Hepatocyte (in vitro differentiated cells): Measurements from ENCODE around the gene SLAMF7. TPM values are rescaled to one million over a fixed set of nuclear protein-coding genes. Genes with fewer than 3 reads are reported as not detected.
A peak's percentile ranks its signal among the peaks of the same experiment; 100 is the strongest.
"Not testable (repeated sequence)": the region's sequence is repeated elsewhere in the genome, so short reads cannot be mapped to it uniquely, and the experiment has no call there.

Experiments used
- DNase-seq: peaks from one replicate; pipeline ENCODE4 v3.0.0-alpha.2; 2016; ENCODE audit warnings: low spot score
- H2AFZ ChIP-seq: fragments of 200-600 bp; sonication (generic); 2 replicates; pipeline ENCODE4 v1.6.0; 2016; ENCODE audit warnings: antibody characterized with exemption, mild to moderate bottlenecking
- H3K27ac ChIP-seq: fragments of 200-600 bp; sonication (generic); 2 replicates; pipeline ENCODE4 v1.5.1; 2016; ENCODE audit warnings: mild to moderate bottlenecking
- H3K27me3 ChIP-seq: fragments of 200-600 bp; sonication (generic); 2 replicates; pipeline ENCODE4 v1.6.1; 2016
- H3K36me3 ChIP-seq: fragments of 200-600 bp; sonication (generic); replicated peaks from 2 replicates; pipeline ENCODE4 v1.5.1; 2016; ENCODE audit warnings: low read depth; ENCODE audit not compliant: insufficient read depth
- H3K4me1 ChIP-seq: fragments of 200-600 bp; sonication (generic); 2 replicates; pipeline ENCODE4 v1.5.1; 2016; ENCODE audit warnings: mild to moderate bottlenecking, moderate library complexity; ENCODE audit not compliant: insufficient read depth
- H3K4me2 ChIP-seq: fragments of 200-600 bp; sonication (generic); 2 replicates; pipeline ENCODE4 v1.6.0; 2016
- H3K4me3 ChIP-seq: fragments of 200-600 bp; sonication (generic); 2 replicates; pipeline ENCODE4 v1.5.1; 2016; ENCODE audit warnings: mild to moderate bottlenecking
- H3K79me2 ChIP-seq: fragments of 200-600 bp; sonication (generic); 2 replicates; pipeline ENCODE4 v1.6.0; 2017; ENCODE audit warnings: mild to moderate bottlenecking
- H3K9me2 ChIP-seq: fragments of 200-600 bp; sonication (generic); replicated peaks from 2 replicates; pipeline ENCODE4 v1.6.0; 2017; ENCODE audit warnings: mild to moderate bottlenecking; ENCODE audit not compliant: insufficient read depth
- H3K9me3 ChIP-seq: fragments of 200-600 bp; sonication (generic); 2 replicates; pipeline ENCODE4 v1.5.1; 2016; ENCODE audit warnings: low read depth, mild to moderate bottlenecking
- H4K20me1 ChIP-seq: fragments of 200-600 bp; sonication (generic); 2 replicates; pipeline ENCODE4 v1.6.0; 2016; ENCODE audit warnings: mild to moderate bottlenecking; ENCODE audit not compliant: insufficient read depth, poor library complexity, severe bottlenecking
- CTCF ChIP-seq: fragments of 200-600 bp; sonication (generic); IDR thresholded peaks from 2 replicates; pipeline ENCODE4 v1.5.1; 2016; ENCODE audit warnings: antibody characterized with exemption, mild to moderate bottlenecking; ENCODE audit not compliant: poor library complexity
- EZH2 ChIP-seq: fragments of 200-600 bp; sonication (generic); IDR thresholded peaks from 2 replicates; pipeline ENCODE4 v1.6.1; 2016; ENCODE audit warnings: antibody characterized with exemption, mild to moderate bottlenecking, borderline replicate concordance
- EZH2phosphoT487 ChIP-seq: fragments of 200-600 bp; sonication (generic); IDR thresholded peaks from one replicate; pipeline ENCODE4 v1.6.1; 2018; ENCODE audit warnings: antibody characterized with exemption, mild to moderate bottlenecking, low read depth, moderate library complexity; ENCODE audit not compliant: unreplicated experiment, severe bottlenecking
- WGBS: methylation state at CpG from one replicate; pipeline ENCODE4 v1.1.6; 2016; ENCODE audit warnings: low lambda C conversion rate; ENCODE audit errors: missing lambda C conversion rate; 5-methylcytosine and 5-hydroxymethylcytosine counted together
- polyA plus RNA-seq: library from polyadenylated mRNA; unstranded; fragments of >200 nt; fragmentation: Nextera tagmentation; extraction: Ambion mirVana; gene quantifications from 2 replicates; pipeline ENCODE4 v1.2.1, GENCODE V29; 2016
- total RNA-seq: library from RNA; depleted of rRNA; stranded (reverse); fragments of >200 nt; gene quantifications from 2 replicates; pipeline ENCODE4 v1.2.3, GENCODE V29; 2014

The SLAMF7 gene
- total and polyA plus RNA-seq, 2 experiments from 2014 or later = 0.07 TPM; not detected in 1

- Histone ChIP-seq H4K20me1 (no peaks in the 10 kb centered on the region), H3K27ac (no peak overlapping the region), H3K4me2 (no peak overlapping the region), H3K9me3 (no peaks in the 10 kb centered on the region), H3K79me2 (no peaks in the 10 kb centered on the region), H3K9me2 (no peaks in the 10 kb centered on the region), H3K4me1 (peaks cover 4% of the 10 kb centered on the region), H3K36me3 (no peaks in the 10 kb centered on the region), H3K27me3 (no peaks in the 10 kb centered on the region), H2AFZ (no peak overlapping the region), H3K4me3 (no peak overlapping the region)
- WGBS = 77% methylated on average over 2 of the region's 2 CpGs
- TF ChIP-seq CTCF (no peak), EZH2 (no peak)
- no peak for DNase-seq
Observed at GRCh38 chr1:160711276-160711601, 27.8 kb upstream of the SLAMF7 start.

- Histone ChIP-seq H3K4me2 (peak within 1 kb of the TSS; percentile 27), H3K27ac (no peak within 1 kb of the TSS), H3K36me3 (no peaks in the 10 kb centered on the region), H3K27me3 (no peaks in the 10 kb centered on the region), H2AFZ (peak within 1 kb of the TSS; percentile 24), H3K4me1 (peaks cover 4% of the 10 kb centered on the region), H3K9me3 (no peaks in the 10 kb centered on the region), H4K20me1 (no peaks in the 10 kb centered on the region), H3K4me3 (no peak within 1 kb of the TSS), H3K9me2 (no peaks in the 10 kb centered on the region), H3K79me2 (no peaks in the 10 kb centered on the region)
- 49% methylated on average over 9 of the region's 9 CpGs for WGBS
- TF ChIP-seq EZH2phosphoT487 (no peak), EZH2 (no peak), CTCF (no peak)
- no peak for DNase-seq
Observed at GRCh38 chr1:160711602-160712311, 27.3 kb upstream of the SLAMF7 start, which contains the start of gene CD48. Gene CD48 (minus strand): TSS chr1:160711822. CDS start chr1:160711763, 59 bp downstream.

- not testable (repeated sequence) for H3K4me3 ChIP-seq
- WGBS = 84% methylated on average over 5 of the region's 5 CpGs
Observed at GRCh38 chr1:160712525-160713080, 26.4 kb upstream of the SLAMF7 start.

DNA sequence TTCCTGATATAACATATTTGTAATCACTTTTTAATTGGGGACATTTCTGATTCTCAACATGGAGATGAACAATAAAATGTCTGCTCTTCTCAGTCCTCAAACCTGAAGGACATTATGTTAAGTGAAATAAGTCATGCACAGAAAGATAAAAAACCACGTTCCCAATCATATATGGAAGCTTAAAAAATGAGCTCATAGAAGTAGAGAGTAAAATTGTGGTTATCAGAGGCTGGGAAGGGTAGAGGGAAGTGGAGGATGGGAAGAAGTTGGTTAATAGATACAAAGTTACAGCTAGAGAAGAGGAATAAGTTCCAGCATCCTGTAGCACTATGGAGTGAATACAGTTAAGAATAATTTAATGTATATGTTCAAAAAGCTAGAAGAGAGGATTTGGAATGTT is 25.9 kb upstream of the SLAMF7 start:
- Histone ChIP-seq H2AFZ (no peak overlapping the region), H3K4me3 (no peak overlapping the region), H3K79me2 (no peaks in the 10 kb centered on the region), H3K9me3 (no peaks in the 10 kb centered on the region), H3K27ac (no peak overlapping the region), H3K27me3 (no peaks in the 10 kb centered on the region), H3K9me2 (no peaks in the 10 kb centered on the region), H3K36me3 (no peaks in the 10 kb centered on the region), H3K4me2 (no peak overlapping the region), H3K4me1 (peaks cover 4% of the 10 kb centered on the region), H4K20me1 (no peaks in the 10 kb centered on the region)
- TF ChIP-seq CTCF (no peak), EZH2 (no peak), EZH2phosphoT487 (no peak)
- no peak for DNase-seq
- WGBS = 56% methylated on average over 1 of the region's 1 CpG

More at GRCh38 chr1:160712525-160713080, 26.4 kb upstream of the SLAMF7 start:
- H3K4me2 ChIP-seq, H3K79me2 ChIP-seq, H3K36me3 ChIP-seq, H3K9me3 ChIP-seq, DNase-seq, H3K27ac ChIP-seq, H3K4me1 ChIP-seq, H3K27me3 ChIP-seq, H3K9me2 ChIP-seq, H4K20me1 ChIP-seq, H2AFZ ChIP-seq: not testable (repeated sequence)

DNA sequence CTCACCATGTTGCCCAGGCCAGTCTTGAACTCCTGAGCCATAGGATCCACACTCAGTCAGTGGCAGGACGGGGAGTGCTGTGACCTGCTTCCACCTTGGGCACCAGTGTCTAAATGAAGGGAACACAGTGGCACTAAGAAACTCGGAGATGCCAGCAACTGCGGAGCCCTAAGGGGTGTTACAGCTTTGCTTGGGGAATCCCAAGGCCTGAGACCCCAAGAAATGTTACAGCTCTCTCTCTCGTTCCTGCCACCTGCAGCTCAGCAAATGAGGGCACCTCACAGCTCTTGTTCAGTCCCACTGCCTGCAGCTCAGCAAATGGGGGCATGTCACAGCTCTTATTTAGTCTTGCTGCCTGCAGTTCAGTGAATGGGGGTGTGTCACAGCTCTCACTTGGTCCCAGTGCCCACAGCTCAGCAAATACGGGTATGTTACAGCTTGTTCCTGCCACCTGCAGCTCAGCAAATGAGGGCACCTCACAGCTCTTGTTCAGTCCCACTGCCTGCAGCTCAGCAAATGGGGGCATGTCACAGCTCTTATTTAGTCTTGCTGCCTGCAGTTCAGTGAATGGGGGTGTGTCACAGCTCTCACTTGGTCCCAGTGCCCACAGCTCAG is 24.9 kb upstream of the SLAMF7 start:
- not testable (repeated sequence) for H3K27me3 ChIP-seq, H3K79me2 ChIP-seq, H3K4me2 ChIP-seq, H3K4me1 ChIP-seq, H3K27ac ChIP-seq, DNase-seq, H3K36me3 ChIP-seq, H4K20me1 ChIP-seq, H3K9me2 ChIP-seq, H2AFZ ChIP-seq, H3K9me3 ChIP-seq, H3K4me3 ChIP-seq
- WGBS = 80% methylated on average over 5 of the region's 5 CpGs
